Gastrocnemius medialis (tissue), 4 donors: ENCODE measurements around the gene PROZ.

Source experiments
- POLR2A ChIP-seq, 2 donors: fragments of 450-650 bp; IDR thresholded peaks; one replicate each; pipeline ENCODE4 v1.6.1; 2017; ENCODE audit warnings: antibody characterized with exemption in 2 of 2, mild to moderate bottlenecking in 2 of 2, moderate library complexity in 2 of 2
- TF ChIP-seq, protein P1 (sequence below), 5 experiments: fragments of 450-650 bp in 3 of 5; fragments of 200-600 bp in 2 of 5; sonication (generic) in 2 of 5; IDR thresholded peaks in 4 of 5; conservative IDR thresholded peaks in 1 of 5; 1 replicate in 4 of 5; 2 replicates in 1 of 5; pipeline ENCODE4 v1.5.1; 2016 to 2019; ENCODE audit warnings: antibody characterized with exemption in 5 of 5, mild to moderate bottlenecking in 3 of 5, moderate library complexity in 3 of 5

DNA sequence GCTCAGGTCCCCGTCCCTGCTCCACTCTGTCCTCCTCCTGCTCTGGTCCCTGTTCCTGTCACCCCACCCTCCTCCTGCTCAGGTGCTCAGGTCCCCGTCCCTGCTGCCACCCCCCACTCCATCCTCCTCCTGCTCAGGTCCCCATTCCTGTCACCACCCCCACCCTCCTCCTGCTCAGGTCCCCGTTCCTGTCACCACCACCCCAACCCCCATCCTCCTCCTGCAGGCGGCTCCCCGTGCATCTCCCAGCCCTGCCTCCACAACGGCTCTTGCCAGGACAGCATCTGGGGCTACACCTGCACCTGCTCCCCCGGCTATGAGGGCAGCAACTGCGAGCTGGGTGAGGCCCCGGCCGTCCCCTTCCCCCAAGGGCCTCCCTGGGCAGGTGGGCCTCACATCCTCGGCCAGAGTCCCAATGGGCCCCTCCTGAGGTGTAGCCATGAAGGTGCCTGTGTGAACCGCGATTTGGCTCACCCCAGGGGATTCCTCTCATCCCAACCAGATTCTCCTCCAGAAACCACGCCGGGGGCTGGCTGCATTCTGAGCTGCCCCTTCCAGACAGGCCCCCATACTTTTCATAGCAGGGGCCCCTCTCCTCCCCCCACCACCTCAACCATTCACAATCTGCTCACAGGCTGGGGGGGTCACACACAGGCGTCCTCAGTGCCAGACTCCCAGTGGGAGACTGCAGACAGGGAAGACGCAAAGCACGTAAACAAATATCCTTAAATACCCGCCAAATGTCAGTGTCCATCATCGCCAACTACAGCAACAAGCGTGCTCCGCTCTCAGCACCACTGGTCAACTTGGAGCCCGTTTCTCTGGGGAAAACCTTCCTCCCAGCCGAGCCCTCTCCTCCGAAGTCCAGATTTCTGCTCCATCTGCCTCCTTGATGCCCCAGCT, 4.6 kb downstream of the PROZ start:
- TF ChIP-seq POLR2A (IDR thresholded peaks at IDR 0.05): no peak
- TF ChIP-seq, protein P1, sequence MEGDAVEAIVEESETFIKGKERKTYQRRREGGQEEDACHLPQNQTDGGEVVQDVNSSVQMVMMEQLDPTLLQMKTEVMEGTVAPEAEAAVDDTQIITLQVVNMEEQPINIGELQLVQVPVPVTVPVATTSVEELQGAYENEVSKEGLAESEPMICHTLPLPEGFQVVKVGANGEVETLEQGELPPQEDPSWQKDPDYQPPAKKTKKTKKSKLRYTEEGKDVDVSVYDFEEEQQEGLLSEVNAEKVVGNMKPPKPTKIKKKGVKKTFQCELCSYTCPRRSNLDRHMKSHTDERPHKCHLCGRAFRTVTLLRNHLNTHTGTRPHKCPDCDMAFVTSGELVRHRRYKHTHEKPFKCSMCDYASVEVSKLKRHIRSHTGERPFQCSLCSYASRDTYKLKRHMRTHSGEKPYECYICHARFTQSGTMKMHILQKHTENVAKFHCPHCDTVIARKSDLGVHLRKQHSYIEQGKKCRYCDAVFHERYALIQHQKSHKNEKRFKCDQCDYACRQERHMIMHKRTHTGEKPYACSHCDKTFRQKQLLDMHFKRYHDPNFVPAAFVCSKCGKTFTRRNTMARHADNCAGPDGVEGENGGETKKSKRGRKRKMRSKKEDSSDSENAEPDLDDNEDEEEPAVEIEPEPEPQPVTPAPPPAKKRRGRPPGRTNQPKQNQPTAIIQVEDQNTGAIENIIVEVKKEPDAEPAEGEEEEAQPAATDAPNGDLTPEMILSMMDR (IDR thresholded peaks at IDR 0.05 in 4 of 5, conservative IDR thresholded peaks at IDR 0.05 in 1 of 5): no peak
